ENCODE measurements around the gene KLF16. TPM values are rescaled to one million over a fixed set of nuclear protein-coding genes. Genes with fewer than 3 reads are reported as not detected.
A peak's percentile ranks its signal among the peaks of the same experiment; 100 is the strongest.

Gene KLF16
- total and polyA plus RNA-seq, 9 of the 15 experiments (the other 6 are each of a cell fraction or from before 2014, with no cell fraction given): 0.04 to 60.4 (median 6.8) TPM

- TF ChIP-seq NFXL1 (CRISPR knock-in tag; IDR thresholded peaks at IDR 0.05) (no peak), NR2C2 (CRISPR knock-in tag; IDR thresholded peaks at IDR 0.05) (no peak), NR2C2 (tag; IDR thresholded peaks at IDR 0.05) (peak; percentile 97), GTF2A2 (tag; IDR thresholded peaks at IDR 0.05) (no peak), PCBP1 (IDR thresholded peaks at IDR 0.05; ENCODE audit: low read depth, low read length, poor library complexity, severe bottlenecking) (no peak), GABPB1 (CRISPR knock-in tag; IDR thresholded peaks at IDR 0.05) (0 out of 2 replicates have a peak, but pooled peaks have one; percentile 39), THRAP3 (IDR thresholded peaks at IDR 0.05; ENCODE audit: borderline replicate concordance) (no peak), PHB (CRISPR knock-in tag; IDR thresholded peaks at IDR 0.05) (no peak), JUNB (CRISPR knock-in tag; conservative IDR thresholded peaks at IDR 0.05) (no peak), PML (IDR thresholded peaks at IDR 0.05; ENCODE audit: low read length) (no peak), POLR3A (IDR thresholded peaks at IDR 0.05; ENCODE audit: borderline replicate concordance, extremely low read depth, insufficient read depth, insufficient read length) (no peak), ZNF589 (CRISPR knock-in tag; IDR thresholded peaks at IDR 0.05; ENCODE audit: low read depth) (0 out of 2 replicates have a peak, but pooled peaks have one; percentile 7), HSF4 (CRISPR knock-in tag; IDR thresholded peaks at IDR 0.05; ENCODE audit: borderline replicate concordance) (no peak), ZNF212 (CRISPR knock-in tag; IDR thresholded peaks at IDR 0.05) (no peak), ELF1 (tag; IDR thresholded peaks at IDR 0.05) (no peak), RBM15 (IDR thresholded peaks at IDR 0.05; ENCODE audit: insufficient read depth, low read length) (no peak), DIDO1 (tag; IDR thresholded peaks at IDR 0.05; ENCODE audit: low read depth) (no peak), CEBPB (tag; IDR thresholded peaks at IDR 0.05) (no peak), ZNF551 (CRISPR knock-in tag; IDR thresholded peaks at IDR 0.05) (no peak), ARHGAP35 (IDR thresholded peaks at IDR 0.05; ENCODE audit: partially characterized antibody) (no peak), L3MBTL2 (IDR thresholded peaks at IDR 0.05) (no peak), NR2C1 (IDR thresholded peaks at IDR 0.05) (peak; percentile 95), NR2C1 (tag; IDR thresholded peaks at IDR 0.05) (peak; percentile 87), HLTF (IDR thresholded peaks at IDR 0.05) (0 out of 2 replicates have a peak, but pooled peaks have one; percentile 18), SRF (CRISPR knock-in tag; IDR thresholded peaks at IDR 0.05) (no peak), ZNF830 (CRISPR knock-in tag; IDR thresholded peaks at IDR 0.05) (no peak), NFYB (IDR thresholded peaks at IDR 0.05; ENCODE audit: extremely low read depth, insufficient read length) (no peak), CREM (IDR thresholded peaks at IDR 0.05; ENCODE audit: low read depth) (no peak)
- TF ChIP-seq, protein P1, sequence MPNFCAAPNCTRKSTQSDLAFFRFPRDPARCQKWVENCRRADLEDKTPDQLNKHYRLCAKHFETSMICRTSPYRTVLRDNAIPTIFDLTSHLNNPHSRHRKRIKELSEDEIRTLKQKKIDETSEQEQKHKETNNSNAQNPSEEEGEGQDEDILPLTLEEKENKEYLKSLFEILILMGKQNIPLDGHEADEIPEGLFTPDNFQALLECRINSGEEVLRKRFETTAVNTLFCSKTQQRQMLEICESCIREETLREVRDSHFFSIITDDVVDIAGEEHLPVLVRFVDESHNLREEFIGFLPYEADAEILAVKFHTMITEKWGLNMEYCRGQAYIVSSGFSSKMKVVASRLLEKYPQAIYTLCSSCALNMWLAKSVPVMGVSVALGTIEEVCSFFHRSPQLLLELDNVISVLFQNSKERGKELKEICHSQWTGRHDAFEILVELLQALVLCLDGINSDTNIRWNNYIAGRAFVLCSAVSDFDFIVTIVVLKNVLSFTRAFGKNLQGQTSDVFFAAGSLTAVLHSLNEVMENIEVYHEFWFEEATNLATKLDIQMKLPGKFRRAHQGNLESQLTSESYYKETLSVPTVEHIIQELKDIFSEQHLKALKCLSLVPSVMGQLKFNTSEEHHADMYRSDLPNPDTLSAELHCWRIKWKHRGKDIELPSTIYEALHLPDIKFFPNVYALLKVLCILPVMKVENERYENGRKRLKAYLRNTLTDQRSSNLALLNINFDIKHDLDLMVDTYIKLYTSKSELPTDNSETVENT (CRISPR knock-in tag; IDR thresholded peaks at IDR 0.05): no peak
- TF ChIP-seq, protein P2, sequence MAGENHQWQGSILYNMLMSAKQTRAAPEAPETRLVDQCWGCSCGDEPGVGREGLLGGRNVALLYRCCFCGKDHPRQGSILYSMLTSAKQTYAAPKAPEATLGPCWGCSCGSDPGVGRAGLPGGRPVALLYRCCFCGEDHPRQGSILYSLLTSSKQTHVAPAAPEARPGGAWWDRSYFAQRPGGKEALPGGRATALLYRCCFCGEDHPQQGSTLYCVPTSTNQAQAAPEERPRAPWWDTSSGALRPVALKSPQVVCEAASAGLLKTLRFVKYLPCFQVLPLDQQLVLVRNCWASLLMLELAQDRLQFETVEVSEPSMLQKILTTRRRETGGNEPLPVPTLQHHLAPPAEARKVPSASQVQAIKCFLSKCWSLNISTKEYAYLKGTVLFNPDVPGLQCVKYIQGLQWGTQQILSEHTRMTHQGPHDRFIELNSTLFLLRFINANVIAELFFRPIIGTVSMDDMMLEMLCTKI (IDR thresholded peaks at IDR 0.05; ENCODE audit: partially characterized antibody): no peak
Observed at GRCh38 chr19:1874554-1875185, 11.3 kb upstream of the KLF16 start (continued).
